SK-N-DZ (cell line): ENCODE measurements around the gene PAAF1.

Source experiments
- DNase-seq: peaks from one replicate; pipeline ENCODE4 v3.0.0-alpha.2; 2015; ENCODE audit warnings: low spot score

PAAF1 gene

DNA sequence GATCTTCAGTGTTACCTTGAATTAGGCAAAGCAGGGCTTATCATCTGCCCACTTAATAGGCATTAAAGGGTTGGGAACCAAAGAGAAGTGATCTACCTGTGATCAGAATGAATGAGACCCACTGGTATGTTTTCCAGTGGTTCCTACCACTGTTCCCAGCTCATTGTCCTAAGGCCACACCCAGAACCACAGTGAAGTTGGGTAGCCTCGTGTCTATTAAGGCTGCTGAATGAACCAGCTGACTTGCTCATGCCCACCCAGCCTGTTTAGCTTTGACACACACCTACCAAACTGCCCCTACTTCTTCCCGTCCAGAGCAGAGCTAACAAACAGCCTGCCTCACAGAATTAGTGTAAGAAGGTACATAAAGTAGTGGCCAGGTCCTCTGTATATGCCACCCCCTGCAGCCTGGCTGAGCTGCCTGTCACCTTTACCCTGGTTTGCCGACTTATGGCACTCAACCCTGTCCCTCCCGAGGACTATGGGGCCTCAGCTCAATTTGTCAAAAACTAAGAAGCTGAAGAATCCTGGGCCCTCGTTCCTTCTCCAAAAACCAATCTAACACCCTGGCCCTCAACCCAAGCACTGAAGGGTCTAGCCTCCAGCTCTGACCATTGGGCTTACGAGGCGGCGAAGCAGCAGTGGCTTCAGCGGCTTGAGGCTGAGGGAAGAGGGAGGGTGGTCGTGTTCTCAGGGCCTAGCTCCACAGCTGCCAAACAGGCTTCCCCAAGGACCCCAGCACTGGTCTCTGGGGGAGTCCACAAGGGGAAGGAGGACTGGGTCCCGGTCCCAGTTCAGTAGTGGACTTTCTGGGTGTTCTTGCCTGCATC lies 96.0 kb downstream of the PAAF1 start:
- DNase-seq: no peak

DNA sequence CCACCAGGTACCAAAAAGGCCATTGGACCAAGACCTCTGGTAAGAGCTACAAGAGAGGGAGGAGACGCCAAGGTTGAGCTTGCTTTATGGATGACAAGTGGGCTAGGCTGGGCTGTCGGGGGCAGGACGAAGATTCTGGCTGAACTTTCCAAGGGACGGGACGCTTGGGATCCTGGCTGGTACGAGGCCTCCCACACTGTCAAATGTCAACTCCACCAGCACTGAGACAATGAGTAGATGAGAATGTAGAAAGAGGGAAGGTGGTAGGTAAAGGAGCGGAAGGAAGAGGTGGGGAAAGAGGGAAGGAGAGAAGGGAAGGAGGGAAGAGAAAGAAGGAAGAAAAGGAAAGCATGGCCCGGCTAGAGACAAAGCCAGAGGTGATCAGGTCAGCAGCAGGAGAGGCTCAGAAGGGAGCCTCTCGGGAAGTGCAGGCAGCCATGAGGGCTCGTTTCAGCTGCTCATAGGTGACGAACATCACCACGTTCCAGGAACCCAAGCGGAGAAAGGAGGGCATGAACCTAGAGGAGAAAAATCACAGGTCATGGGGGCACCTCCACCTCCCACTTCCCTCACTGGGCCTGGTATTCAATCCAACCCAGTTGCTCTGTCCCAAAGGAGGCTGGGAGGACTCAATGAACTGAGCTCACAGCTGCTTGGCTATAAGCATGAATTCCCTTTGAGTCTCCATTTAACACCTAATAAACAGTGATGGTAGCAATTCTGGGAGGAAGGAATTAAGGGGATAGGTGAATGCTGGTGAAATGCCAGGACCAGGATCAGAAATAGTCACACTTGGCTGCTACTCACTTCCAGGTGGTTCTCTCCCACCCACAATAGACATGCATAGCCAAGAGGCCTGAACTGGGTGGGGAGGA lies 98.0 kb downstream of the PAAF1 start:
- no peak for DNase-seq

DNA sequence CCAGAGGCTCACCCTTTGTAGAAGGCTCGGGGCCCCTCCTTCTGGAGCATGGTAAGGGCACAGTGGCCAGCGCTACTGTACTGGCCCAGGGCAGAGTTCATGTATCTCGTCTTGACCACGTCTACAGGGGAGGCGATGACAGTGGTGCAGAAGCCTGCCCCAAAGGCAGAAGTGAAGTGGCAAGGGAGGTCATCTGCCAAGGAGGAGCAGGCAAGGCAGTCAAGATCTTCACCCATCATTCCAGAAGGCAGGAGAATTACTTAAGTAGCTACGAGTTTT lies 98.6 kb downstream of the PAAF1 start:
- DNase-seq: no peak

DNA sequence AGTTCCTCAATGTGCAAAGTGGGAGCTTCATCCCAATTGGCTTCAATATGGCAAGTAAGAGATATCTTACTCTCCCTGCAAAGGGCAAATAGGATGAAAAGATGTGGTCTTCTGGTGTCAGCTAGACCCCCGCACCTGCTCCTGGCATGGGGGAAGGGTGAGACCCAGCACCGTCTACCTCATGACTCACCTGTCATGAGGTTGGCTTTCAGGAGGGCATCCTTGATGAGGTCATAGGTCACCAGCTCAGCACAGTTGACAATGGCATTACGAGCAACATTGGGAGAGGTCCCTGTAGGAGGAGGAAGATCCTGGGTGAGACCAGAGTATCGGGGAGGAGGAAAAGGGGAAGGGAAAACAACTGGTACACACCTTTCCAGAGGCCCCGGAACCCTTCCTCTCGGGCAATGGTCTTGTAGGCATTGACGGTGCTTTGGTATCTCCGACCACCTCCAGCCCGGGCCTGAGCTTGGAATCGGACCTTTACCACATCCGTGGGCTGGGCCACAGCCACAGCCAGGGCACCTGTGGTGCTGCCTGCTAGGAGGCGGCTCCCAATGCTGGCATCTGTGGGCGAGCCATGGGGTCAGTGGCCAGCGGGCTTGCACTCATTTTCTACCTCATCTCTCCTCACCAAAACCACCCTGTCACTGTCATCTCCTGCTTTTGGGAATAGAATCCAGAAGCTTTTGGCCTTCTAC lies 99.8 kb downstream of the PAAF1 start:
- DNase-seq: no peak

DNA sequence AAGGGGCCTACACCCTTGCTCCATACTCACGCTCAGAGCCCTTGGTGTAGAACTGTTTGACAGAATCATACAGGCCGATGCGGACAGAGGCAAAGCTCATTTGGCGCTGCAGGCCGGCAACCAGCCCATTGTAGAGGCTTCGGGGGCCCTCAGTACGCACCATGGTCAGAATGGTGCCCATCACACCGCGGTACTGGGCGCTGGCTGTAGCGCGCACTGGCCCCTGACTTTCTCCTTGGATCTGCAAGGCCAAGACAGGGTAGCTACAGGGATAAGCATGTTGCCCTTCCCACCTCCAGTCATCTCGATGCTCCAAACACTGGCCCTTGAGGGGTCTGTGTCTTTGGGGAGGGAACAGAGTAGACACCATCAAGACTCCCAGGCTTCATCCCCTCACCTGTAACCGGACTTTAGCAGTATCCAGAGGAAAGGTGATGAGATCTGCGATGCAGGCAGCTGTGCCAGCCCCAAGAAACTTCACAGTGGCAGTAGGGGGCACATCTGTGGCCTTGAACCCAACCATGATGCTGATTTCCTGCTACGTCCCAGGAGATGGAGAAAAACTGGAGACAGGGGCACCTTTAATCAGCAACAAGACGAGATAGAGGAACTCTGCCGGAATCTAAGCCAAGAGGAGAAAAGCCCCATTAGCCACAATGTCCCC lies 101.2 kb downstream of the PAAF1 start:
- DNase-seq: no peak

DNA sequence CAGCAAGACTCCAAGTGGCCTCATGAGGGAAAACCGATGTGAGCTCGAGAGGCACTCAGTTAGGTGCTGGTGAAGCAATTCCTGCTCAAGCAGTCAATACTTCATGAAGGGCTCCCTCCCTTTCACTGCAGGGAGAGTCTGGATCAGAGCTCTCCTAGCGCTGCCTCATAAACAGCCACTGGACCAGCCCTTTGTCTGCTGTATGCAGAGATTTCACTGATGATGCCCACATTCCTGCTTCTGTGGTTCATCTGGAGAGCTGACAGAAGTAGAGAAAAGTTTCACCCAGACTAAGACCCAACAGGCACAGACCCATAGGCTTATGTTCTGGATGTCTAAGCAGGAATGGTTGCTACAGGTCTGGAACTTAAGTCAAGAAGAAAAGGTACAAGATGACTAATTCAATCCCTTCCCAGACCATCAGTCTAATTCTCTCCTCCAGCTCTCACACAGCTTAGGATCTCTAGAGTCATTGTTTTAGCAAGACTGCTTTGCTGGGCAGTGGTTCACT lies 101.8 kb downstream of the PAAF1 start:
- DNase-seq: no peak

DNA sequence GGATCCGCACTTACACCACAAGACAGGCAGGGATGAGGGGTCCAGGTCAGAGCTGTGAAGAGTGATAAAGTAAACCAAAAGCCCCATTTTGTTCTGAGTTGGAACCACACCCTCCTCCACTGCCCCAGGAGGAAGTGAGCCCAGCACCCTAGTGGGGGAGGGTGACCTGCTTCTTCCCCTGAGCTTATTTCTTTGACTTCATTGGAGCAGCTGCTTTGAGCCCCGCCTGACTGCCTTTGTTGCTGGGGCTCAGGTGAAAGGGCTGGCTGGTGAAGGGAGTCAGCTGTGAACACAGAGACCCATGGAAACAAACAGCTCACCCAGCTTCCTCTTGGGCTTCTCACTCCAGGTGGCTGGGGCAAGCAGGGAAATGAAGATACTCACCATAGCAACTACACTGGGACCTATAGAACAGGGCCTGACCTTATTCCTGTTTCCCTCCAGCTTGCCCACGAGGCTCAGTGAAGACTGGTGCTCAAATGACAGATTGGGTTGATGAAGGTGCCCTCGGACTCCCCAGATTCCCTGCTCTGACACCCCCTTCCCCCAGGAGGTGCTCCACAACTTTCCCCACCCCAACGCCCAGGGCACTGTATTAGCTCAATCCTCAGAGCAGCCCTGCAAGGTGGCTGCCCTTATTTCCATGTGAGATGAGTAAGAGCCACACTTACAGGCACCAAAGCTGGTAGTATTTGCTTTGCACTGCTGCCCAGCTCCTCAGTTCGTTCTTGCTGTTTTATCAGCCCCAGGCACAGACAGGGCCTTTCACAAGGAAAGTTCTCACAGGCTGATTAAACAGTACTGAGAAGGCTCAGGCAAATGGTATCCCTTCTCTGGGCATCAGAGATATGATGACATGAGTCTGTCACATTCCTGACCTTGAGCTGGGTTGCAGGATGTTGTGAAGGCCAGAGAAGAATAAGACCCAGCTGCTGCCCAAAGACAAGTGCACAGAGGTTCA lies 103.5 kb downstream of the PAAF1 start:
- no peak for DNase-seq
